ENCODE data around the gene KRT8. TPM values are rescaled to one million over a fixed set of nuclear protein-coding genes. Genes with fewer than 3 reads are reported as not detected.
A peak's percentile ranks its signal among the peaks of the same experiment; 100 is the strongest.

Gene KRT8
- total and polyA plus RNA-seq, 2 of the 13 experiments (the other 11 are each of a cell fraction or from before 2014, with no cell fraction given) = 498 to 718 TPM

DNA sequence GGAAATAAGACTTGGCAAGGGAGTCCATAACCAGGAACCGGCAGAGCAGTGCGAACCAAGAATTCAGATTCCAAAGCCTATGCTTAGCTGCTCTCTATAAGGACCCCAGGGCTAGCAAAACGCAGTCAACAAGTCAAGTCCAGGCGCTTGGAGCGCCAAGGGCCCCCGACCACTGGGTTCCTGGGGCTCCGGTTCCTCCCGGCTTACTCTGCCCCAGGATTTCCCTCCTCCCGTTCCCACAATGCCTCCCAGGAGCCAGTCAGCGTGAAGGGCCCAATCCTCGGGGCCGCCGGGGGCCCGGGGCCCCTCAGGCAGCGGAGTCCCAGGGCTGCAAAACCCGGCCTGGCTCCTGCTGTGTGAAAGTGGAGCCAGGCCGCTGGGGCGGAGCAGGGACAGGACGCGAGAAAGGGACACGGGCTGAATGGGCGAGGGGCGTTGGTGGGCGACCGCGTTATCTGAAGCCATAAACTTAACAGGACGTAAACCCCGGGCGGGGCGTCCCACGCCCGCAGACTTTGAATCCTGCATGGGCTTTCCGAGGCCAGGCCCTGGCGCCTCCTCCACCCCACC lies 1.5 kb downstream of the KRT8 start (continued):
- TF ChIP-seq, protein P1, sequence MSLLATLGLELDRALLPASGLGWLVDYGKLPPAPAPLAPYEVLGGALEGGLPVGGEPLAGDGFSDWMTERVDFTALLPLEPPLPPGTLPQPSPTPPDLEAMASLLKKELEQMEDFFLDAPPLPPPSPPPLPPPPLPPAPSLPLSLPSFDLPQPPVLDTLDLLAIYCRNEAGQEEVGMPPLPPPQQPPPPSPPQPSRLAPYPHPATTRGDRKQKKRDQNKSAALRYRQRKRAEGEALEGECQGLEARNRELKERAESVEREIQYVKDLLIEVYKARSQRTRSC (CRISPR knock-in tag; IDR thresholded peaks at IDR 0.05; ENCODE audit: low read depth) = no peak
- TF ChIP-seq, protein P2, sequence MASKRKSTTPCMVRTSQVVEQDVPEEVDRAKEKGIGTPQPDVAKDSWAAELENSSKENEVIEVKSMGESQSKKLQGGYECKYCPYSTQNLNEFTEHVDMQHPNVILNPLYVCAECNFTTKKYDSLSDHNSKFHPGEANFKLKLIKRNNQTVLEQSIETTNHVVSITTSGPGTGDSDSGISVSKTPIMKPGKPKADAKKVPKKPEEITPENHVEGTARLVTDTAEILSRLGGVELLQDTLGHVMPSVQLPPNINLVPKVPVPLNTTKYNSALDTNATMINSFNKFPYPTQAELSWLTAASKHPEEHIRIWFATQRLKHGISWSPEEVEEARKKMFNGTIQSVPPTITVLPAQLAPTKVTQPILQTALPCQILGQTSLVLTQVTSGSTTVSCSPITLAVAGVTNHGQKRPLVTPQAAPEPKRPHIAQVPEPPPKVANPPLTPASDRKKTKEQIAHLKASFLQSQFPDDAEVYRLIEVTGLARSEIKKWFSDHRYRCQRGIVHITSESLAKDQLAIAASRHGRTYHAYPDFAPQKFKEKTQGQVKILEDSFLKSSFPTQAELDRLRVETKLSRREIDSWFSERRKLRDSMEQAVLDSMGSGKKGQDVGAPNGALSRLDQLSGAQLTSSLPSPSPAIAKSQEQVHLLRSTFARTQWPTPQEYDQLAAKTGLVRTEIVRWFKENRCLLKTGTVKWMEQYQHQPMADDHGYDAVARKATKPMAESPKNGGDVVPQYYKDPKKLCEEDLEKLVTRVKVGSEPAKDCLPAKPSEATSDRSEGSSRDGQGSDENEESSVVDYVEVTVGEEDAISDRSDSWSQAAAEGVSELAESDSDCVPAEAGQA (IDR thresholded peaks at IDR 0.05; ENCODE audit: low read depth) = 0 out of 2 replicates have a peak, but pooled peaks have one; percentile 38
- TF ChIP-seq, protein P2 (CRISPR knock-in tag; IDR thresholded peaks at IDR 0.05; ENCODE audit: borderline replicate concordance) = no peak
- no peak for TF ChIP-seq MED13 (CRISPR knock-in tag; IDR thresholded peaks at IDR 0.05)
- TF ChIP-seq ZNF446 (CRISPR knock-in tag; IDR thresholded peaks at IDR 0.05) = no peak
- 0 out of 2 replicates have a peak, but pooled peaks have one; percentile 34 for TF ChIP-seq ELF1 (CRISPR knock-in tag; IDR thresholded peaks at IDR 0.05)
- TF ChIP-seq, protein P3, sequence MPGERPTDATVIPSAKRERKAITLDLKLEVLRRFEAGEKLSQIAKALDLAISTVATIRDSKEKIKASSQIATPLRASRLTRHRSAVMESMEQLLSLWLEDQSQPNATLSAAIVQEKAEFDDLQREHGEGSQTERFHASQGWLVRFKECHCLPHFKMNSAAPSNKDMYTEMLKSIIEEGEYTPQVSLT (CRISPR knock-in tag; IDR thresholded peaks at IDR 0.05; ENCODE audit: borderline replicate concordance, low read depth) = no peak
- TF ChIP-seq CENPT (CRISPR knock-in tag; IDR thresholded peaks at IDR 0.05; ENCODE audit: low read depth) = no peak
- no peak for TF ChIP-seq KMT2B (CRISPR knock-in tag; IDR thresholded peaks at IDR 0.05)
- peak; percentile 74 for TF ChIP-seq ZNF143 (CRISPR knock-in tag; IDR thresholded peaks at IDR 0.05)
- TF ChIP-seq FOXA3 (CRISPR knock-in tag; IDR thresholded peaks at IDR 0.05) = no peak
- TF ChIP-seq, protein P4, sequence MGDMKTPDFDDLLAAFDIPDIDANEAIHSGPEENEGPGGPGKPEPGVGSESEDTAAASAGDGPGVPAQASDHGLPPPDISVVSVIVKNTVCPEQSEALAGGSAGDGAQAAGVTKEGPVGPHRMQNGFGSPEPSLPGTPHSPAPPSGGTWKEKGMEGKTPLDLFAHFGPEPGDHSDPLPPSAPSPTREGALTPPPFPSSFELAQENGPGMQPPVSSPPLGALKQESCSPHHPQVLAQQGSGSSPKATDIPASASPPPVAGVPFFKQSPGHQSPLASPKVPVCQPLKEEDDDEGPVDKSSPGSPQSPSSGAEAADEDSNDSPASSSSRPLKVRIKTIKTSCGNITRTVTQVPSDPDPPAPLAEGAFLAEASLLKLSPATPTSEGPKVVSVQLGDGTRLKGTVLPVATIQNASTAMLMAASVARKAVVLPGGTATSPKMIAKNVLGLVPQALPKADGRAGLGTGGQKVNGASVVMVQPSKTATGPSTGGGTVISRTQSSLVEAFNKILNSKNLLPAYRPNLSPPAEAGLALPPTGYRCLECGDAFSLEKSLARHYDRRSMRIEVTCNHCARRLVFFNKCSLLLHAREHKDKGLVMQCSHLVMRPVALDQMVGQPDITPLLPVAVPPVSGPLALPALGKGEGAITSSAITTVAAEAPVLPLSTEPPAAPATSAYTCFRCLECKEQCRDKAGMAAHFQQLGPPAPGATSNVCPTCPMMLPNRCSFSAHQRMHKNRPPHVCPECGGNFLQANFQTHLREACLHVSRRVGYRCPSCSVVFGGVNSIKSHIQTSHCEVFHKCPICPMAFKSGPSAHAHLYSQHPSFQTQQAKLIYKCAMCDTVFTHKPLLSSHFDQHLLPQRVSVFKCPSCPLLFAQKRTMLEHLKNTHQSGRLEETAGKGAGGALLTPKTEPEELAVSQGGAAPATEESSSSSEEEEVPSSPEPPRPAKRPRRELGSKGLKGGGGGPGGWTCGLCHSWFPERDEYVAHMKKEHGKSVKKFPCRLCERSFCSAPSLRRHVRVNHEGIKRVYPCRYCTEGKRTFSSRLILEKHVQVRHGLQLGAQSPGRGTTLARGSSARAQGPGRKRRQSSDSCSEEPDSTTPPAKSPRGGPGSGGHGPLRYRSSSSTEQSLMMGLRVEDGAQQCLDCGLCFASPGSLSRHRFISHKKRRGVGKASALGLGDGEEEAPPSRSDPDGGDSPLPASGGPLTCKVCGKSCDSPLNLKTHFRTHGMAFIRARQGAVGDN (CRISPR knock-in tag; IDR thresholded peaks at IDR 0.05) = peak; percentile 72
- TF ChIP-seq SP5 (CRISPR knock-in tag; IDR thresholded peaks at IDR 0.05; ENCODE audit: borderline replicate concordance, low read depth) = no peak
- TF ChIP-seq, protein P5, sequence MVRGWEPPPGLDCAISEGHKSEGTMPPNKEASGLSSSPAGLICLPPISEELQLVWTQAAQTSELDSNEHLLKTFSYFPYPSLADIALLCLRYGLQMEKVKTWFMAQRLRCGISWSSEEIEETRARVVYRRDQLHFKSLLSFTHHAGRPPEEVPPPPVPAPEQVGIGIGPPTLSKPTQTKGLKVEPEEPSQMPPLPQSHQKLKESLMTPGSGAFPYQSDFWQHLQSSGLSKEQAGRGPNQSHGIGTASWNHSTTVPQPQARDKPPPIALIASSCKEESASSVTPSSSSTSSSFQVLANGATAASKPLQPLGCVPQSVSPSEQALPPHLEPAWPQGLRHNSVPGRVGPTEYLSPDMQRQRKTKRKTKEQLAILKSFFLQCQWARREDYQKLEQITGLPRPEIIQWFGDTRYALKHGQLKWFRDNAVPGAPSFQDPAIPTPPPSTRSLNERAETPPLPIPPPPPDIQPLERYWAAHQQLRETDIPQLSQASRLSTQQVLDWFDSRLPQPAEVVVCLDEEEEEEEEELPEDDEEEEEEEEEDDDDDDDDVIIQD (CRISPR knock-in tag; IDR thresholded peaks at IDR 0.05; ENCODE audit: low read depth) = 0 out of 2 replicates have a peak, but pooled peaks have one; percentile 7
- no peak for TF ChIP-seq SP1 (IDR thresholded peaks at IDR 0.05)
- no peak for TF ChIP-seq SP1 (CRISPR knock-in tag; IDR thresholded peaks at IDR 0.05)
